ENCODE results near the gene APELA. TPM values are rescaled to one million over a fixed set of nuclear protein-coding genes. Genes with fewer than 3 reads are reported as not detected.

Gene APELA
- total RNA-seq, 4 donors from 2014 or later, result not detected

DNA sequence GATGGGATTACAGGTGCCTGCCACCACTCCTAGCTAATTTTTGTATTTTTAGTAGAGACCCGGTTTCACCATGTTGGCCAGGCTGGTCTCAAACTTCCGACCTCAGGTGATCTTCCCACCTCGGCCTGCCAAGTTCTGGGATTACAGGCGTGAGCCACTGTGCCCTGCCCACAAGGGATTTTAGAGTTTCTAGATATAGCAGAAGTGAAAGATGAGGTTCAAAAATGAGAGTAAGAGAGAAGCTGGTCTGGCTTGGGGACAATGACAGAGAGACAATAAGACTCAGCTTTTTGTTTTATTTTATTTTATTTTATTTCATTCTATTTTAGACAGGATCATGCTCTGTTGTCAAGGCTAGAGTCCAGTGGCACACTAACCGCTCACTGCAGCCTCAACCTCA, 69.8 kb downstream of the APELA start:
- no peak for DNase-seq
- H3K36me3 ChIP-seq, result no peaks in the 10 kb centered on the region
- 66 to 89% methylated on average over 5 of the region's 5 CpGs for WGBS, 2 donors
- H3K27ac ChIP-seq, result no peak overlapping the region
- TF ChIP-seq, protein P1, sequence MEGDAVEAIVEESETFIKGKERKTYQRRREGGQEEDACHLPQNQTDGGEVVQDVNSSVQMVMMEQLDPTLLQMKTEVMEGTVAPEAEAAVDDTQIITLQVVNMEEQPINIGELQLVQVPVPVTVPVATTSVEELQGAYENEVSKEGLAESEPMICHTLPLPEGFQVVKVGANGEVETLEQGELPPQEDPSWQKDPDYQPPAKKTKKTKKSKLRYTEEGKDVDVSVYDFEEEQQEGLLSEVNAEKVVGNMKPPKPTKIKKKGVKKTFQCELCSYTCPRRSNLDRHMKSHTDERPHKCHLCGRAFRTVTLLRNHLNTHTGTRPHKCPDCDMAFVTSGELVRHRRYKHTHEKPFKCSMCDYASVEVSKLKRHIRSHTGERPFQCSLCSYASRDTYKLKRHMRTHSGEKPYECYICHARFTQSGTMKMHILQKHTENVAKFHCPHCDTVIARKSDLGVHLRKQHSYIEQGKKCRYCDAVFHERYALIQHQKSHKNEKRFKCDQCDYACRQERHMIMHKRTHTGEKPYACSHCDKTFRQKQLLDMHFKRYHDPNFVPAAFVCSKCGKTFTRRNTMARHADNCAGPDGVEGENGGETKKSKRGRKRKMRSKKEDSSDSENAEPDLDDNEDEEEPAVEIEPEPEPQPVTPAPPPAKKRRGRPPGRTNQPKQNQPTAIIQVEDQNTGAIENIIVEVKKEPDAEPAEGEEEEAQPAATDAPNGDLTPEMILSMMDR (IDR thresholded peaks at IDR 0.05), result no peak
- TF ChIP-seq POLR2A (IDR thresholded peaks at IDR 0.05), result no peak
- H3K4me3 ChIP-seq, result no peak overlapping the region
- intact Hi-C loops (cut with DNase I), result no loop called here
- H3K9me3 ChIP-seq, result no peaks in the 10 kb centered on the region
- no peaks in the 10 kb centered on the region for H3K4me1 ChIP-seq
- peaks cover 0 to 11% (median 0%) of the 10 kb centered on the region in 4 donors for H3K27me3 ChIP-seq

Other genes starting within 250 kb of the APELA start
- not detected for gene SMIM31, start 123.0 kb upstream of the APELA start, total RNA-seq
- under 1 TPM in 1 of 4 donors, not detected in 3; 0.15 TPM for gene TRIM61, start 100.5 kb downstream of the APELA start, total RNA-seq
- gene TRIM60, start 154.8 kb downstream of the APELA start, total RNA-seq, result not detected
- not detected for gene TRIM75, start 176.7 kb downstream of the APELA start, total RNA-seq
- 10 to 100 TPM in 1 of 4 donors, 1 to 10 TPM in 3; 2.1 to 11.3 (median 7.2) TPM for gene TMEM192, start 235.7 kb downstream of the APELA start, total RNA-seq